Upper lobe of left lung (tissue), 6 donors: Measurements from ENCODE around the gene STAB2. TPM values are rescaled to one million over a fixed set of nuclear protein-coding genes. Genes with fewer than 3 reads are reported as not detected.

Experiments used
- ATAC-seq, 2 donors: fragments of 200-7000 bp; cut with Tn5 transposase; one replicate each; pipeline ENCODE4 v1.9.1; 2022; ENCODE audit warnings: mild to moderate bottlenecking in 2 of 2, moderate library complexity in 2 of 2; ENCODE audit not compliant: low FRiP score in 2 of 2
- DNase-seq, 2 donors: peaks; one replicate each; pipeline ENCODE4 v3.0.0-alpha.2; 2019 to 2020
- H3K27ac ChIP-seq, 4 donors: fragments of 200-600 bp; sonication (generic); one replicate each; pipeline ENCODE4 v1.5.1; 2016 to 2019
- H3K27me3 ChIP-seq, 4 donors: fragments of 200-600 bp; sonication (generic); one replicate each; pipeline ENCODE4 v1.5.1; 2017 to 2019
- H3K36me3 ChIP-seq, 4 donors: fragments of 200-600 bp; sonication (generic); one replicate each; pipeline ENCODE4 v1.5.1; 2016 to 2019
- H3K4me1 ChIP-seq, 4 donors: fragments of 200-600 bp; sonication (generic); one replicate each; pipeline ENCODE4 v1.5.1; 2018 to 2019
- H3K4me3 ChIP-seq, 4 donors: fragments of 200-600 bp; sonication (generic); one replicate each; pipeline ENCODE4 v1.5.1; 2017 to 2019; ENCODE audit warnings: mild to moderate bottlenecking in 2 of 4, moderate library complexity in 1 of 4
- H3K9me3 ChIP-seq, 4 donors: fragments of 200-600 bp; sonication (generic); one replicate each; pipeline ENCODE4 v1.5.1; 2018 to 2019
- EP300 ChIP-seq, 4 donors: sonication (generic); formaldehyde crosslinking; IDR thresholded peaks; one replicate each; pipeline ENCODE4 v1.5.1; 2017; ENCODE audit warnings: antibody characterized with exemption in 4 of 4, control low read depth in 2 of 4
- POLR2A ChIP-seq, 4 donors: fragments of 450-650 bp; IDR thresholded peaks; one replicate each; pipeline ENCODE4 v1.5.1; 2016 to 2017; ENCODE audit warnings: antibody characterized with exemption in 4 of 4, mild to moderate bottlenecking in 2 of 4
- POLR2AphosphoS5 ChIP-seq, 2 donors: sonication (generic); formaldehyde crosslinking; IDR thresholded peaks; one replicate each; pipeline ENCODE4 v1.5.1; 2017; ENCODE audit warnings: antibody characterized with exemption in 2 of 2
- WGBS, 2 donors: methylation state at CpG; one replicate each; pipeline ENCODE4 v1.1.5; 2017 to 2018; 5-methylcytosine and 5-hydroxymethylcytosine counted together
- total RNA-seq, 6 donors: library from RNA; depleted of rRNA in 4 of 6; stranded (reverse); fragments of >200 nt in 4 of 6; gene quantifications; one replicate each; pipeline versions ENCODE4 v1.1.0 to v1.2.1, GENCODE V29; 2016 to 2021
- TF ChIP-seq, protein P1 (sequence below), 6 experiments: fragments of 450-650 bp in 4 of 6; fragments of 200-600 bp in 2 of 6; sonication (generic) in 2 of 6; IDR thresholded peaks; one replicate each; pipeline ENCODE4 v1.5.1; 2016 to 2019; ENCODE audit warnings: antibody characterized with exemption in 6 of 6
- donor health status: DM: no; HTN: no; CAD: no; lungs with moderate emphysema.
- donor health status: DM: no; HTN: yes; CAD: no; lungs with severe emphysema.

STAB2 gene
- total RNA-seq, 6 donors from 2014 or later: 0.10 to 2.4 (median 0.22) TPM; not detected in 1

DNA sequence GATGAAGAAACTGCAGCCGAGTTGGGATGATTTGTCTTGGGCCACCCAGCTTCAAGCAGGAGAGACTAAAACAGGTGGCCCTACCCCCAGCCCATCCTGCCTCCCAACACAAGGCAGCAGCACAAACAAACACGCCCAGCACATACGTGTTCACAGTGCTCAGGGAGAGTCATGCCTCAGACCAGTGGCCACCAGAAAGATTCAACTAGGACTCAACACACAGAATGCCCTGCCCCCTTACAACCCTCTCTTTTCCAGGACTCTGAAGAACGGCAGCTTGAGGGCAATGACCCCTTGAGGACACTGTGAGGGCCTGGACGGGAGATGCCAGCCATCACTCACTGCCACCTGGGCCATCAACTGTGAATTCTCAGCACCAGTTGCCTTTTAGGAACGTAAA lies 179.0 kb downstream of the STAB2 start:
- TF ChIP-seq, protein P1, sequence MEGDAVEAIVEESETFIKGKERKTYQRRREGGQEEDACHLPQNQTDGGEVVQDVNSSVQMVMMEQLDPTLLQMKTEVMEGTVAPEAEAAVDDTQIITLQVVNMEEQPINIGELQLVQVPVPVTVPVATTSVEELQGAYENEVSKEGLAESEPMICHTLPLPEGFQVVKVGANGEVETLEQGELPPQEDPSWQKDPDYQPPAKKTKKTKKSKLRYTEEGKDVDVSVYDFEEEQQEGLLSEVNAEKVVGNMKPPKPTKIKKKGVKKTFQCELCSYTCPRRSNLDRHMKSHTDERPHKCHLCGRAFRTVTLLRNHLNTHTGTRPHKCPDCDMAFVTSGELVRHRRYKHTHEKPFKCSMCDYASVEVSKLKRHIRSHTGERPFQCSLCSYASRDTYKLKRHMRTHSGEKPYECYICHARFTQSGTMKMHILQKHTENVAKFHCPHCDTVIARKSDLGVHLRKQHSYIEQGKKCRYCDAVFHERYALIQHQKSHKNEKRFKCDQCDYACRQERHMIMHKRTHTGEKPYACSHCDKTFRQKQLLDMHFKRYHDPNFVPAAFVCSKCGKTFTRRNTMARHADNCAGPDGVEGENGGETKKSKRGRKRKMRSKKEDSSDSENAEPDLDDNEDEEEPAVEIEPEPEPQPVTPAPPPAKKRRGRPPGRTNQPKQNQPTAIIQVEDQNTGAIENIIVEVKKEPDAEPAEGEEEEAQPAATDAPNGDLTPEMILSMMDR (IDR thresholded peaks at IDR 0.05): no peak
- no peak for TF ChIP-seq EP300 (IDR thresholded peaks at IDR 0.05)
- no peak for TF ChIP-seq POLR2A (IDR thresholded peaks at IDR 0.05)
- no peak for TF ChIP-seq POLR2AphosphoS5 (IDR thresholded peaks at IDR 0.05)
- Histone ChIP-seq H3K4me3 (no peak overlapping the region), H3K27ac (no peak overlapping the region), H3K4me1 (no peaks in the 10 kb centered on the region), H3K36me3 (peaks cover 0 to 3% (median 0%) of the 10 kb centered on the region in 4 donors), H3K9me3 (no peaks in the 10 kb centered on the region), H3K27me3 (no peaks in the 10 kb centered on the region)
- WGBS, 2 donors: 85 to 94% methylated on average over 6 of the region's 6 CpGs
- ATAC-seq (no peak), DNase-seq (no peak)

DNA sequence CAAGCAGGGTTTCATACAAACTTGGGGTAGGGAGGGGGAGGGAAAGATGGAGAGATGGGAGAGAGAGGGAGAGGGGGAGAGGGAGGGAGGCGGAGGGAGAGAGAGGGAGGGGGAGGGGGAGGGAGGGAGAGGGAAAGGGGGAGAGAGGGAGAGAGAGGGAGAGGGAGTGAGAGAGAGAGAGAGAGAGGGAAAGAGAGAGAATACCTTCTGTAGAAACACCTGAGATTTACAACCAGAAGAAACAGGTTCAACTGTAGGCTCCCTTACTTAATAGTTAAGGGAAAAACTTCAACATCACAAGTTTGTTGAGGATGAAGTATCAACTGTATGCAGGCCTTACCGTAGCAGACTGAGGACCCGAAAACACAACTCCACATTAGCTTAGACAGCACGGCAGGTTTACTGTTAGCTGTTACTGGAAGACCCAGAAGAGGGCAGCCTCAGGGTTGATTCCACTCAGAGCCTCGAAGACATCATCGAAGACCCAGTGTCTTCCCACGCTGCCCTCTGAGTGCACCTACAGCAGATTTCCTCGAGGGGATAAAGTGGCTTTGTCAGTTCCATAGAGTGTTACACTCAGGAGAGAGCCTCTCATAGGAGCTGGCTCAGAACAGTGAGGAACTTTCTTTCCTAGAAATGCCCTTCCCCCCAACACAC lies 181.5 kb downstream of the STAB2 start:
- ATAC-seq: no peak
- TF ChIP-seq POLR2AphosphoS5 (IDR thresholded peaks at IDR 0.05): no peak
- TF ChIP-seq EP300 (IDR thresholded peaks at IDR 0.05): no peak
- H3K36me3 ChIP-seq: peaks cover 0 to 3% (median 0%) of the 10 kb centered on the region in 4 donors
- no peak overlapping the region for H3K4me3 ChIP-seq
- DNase-seq: no peak
- H3K9me3 ChIP-seq: no peaks in the 10 kb centered on the region
- no peaks in the 10 kb centered on the region for H3K27me3 ChIP-seq
- 79 to 86% methylated on average over 7 of the region's 8 CpGs for WGBS, 2 donors
- H3K4me1 ChIP-seq: no peaks in the 10 kb centered on the region
- no peak overlapping the region for H3K27ac ChIP-seq

DNA sequence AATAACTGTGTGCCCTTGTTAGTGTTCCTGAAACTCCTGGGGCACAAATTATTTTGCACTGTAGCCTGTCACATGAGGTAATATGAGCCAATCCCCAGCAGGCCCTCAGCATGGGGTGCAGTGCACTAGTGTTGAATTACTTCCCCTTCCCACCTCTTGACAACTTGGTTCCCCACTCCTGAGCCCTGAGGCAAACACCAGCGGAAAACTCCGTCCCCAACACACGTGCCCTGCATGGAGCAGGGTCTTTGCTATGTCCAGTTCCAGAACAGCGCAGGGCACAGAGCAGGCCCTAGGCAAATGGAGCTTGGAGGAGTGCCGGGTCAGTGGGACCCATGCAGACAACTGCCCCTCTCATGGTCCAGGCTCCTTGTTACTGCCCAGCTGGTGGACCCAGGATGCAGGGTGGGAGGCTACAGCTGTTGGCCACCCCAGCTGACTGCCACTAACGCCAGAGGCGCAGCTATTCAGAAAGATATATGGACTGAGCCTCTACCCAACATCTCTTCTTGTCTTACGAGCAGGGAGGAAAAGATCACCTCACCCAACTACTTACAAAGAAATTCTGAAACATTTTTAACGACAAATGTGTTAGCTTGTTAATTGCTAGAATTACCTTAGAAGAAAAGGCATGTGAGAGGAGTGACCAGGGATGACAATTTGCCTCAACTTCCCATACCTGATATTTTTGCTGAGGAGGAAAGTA lies 182.3 kb downstream of the STAB2 start:
- H3K9me3 ChIP-seq: no peaks in the 10 kb centered on the region
- peaks cover 0 to 3% (median 0%) of the 10 kb centered on the region in 4 donors for H3K36me3 ChIP-seq
- H3K4me1 ChIP-seq: no peaks in the 10 kb centered on the region
- no peak for DNase-seq
- peak in 1 of 2 donors; percentile 15 for ATAC-seq
- H3K27me3 ChIP-seq: no peaks in the 10 kb centered on the region
- H3K4me3 ChIP-seq: no peak overlapping the region
- H3K27ac ChIP-seq: no peak overlapping the region
- TF ChIP-seq POLR2A (IDR thresholded peaks at IDR 0.05) (no peak), POLR2AphosphoS5 (IDR thresholded peaks at IDR 0.05) (no peak), EP300 (IDR thresholded peaks at IDR 0.05) (no peak)
- 82 to 96% methylated on average over 4 to 9 of the region's 9 CpGs for WGBS, 2 donors

DNA sequence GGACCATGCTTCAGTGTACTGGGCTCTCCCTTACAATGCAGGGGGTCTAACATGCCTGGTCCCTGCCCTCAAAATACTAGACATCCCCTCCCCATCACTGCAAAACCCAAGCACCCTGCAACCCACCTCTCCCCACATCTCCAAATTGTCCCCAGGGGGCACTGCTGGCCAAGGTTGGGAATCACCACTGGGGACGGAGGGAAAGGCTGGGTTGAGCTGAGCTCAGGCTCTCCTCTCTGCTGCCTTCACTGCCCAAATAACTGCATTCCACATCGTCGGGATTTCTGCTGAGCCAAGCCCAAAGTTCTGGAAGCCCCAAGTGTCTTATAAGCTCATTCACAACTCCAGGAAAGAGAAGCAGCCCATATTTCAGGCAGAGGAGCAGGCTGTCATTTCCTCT lies 184.4 kb downstream of the STAB2 start:
- Histone ChIP-seq H3K9me3 (no peaks in the 10 kb centered on the region), H3K27me3 (no peaks in the 10 kb centered on the region), H3K4me1 (no peaks in the 10 kb centered on the region), H3K36me3 (peaks cover 0 to under 1% (median 0%) of the 10 kb centered on the region in 4 donors), H3K27ac (no peak overlapping the region), H3K4me3 (no peak overlapping the region)
- ATAC-seq (peak; percentile 61 to 70), DNase-seq (peak in 1 of 2 donors; percentile 37)
- 36 to 48% methylated on average over 3 of the region's 3 CpGs for WGBS, 2 donors
- TF ChIP-seq POLR2AphosphoS5 (IDR thresholded peaks at IDR 0.05): no peak
- TF ChIP-seq, protein P1 (IDR thresholded peaks at IDR 0.05): peak in 5 of 6 experiments; percentile 29 to 47 (median 43)

DNA sequence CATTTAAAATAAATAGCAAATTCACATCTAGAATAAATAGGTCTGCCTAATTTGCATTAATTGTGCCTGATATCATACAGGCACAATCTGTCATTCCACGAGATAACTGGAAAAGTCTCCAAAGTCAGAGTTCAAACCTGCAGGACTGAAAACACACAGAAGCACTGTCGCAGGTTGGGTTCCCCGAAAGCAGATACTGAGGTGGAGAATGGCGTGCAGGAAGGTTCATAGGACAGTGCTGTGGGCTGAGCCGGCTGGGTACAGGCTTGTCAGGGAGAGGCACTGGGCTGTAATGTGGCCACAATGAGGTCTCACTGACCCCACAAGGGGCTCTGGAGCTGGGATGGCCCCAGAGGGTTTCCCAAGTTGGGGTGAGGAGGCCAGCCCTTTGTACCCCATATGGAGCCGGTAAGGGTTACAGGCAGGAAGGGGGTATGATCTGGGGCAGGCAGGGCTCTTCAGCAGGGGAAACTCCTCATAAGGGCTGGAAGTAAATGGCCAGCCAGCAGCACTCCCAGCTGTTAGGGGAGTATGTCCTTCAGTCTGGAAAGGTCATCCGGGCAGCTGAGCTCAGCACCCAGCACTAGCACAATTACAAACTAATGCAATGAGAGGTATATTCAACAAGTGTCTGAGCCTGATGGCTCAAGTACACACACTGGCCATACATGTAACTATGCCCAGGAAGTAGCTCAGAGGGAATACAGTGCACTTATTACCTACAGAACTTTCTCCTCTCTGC lies 185.5 kb downstream of the STAB2 start:
- no peaks in the 10 kb centered on the region for H3K27me3 ChIP-seq
- no peak overlapping the region for H3K4me3 ChIP-seq
- H3K4me1 ChIP-seq: no peaks in the 10 kb centered on the region
- 93% methylated on average over 6 to 7 of the region's 7 CpGs for WGBS, 2 donors
- DNase-seq: no peak
- ATAC-seq: no peak
- TF ChIP-seq POLR2A (IDR thresholded peaks at IDR 0.05) (no peak), EP300 (IDR thresholded peaks at IDR 0.05) (no peak), POLR2AphosphoS5 (IDR thresholded peaks at IDR 0.05) (no peak)
- TF ChIP-seq, protein P1 (IDR thresholded peaks at IDR 0.05): no peak
- peaks cover 0 to 10% (median 2%) of the 10 kb centered on the region in 4 donors for H3K36me3 ChIP-seq
- no peak overlapping the region for H3K27ac ChIP-seq
- no peaks in the 10 kb centered on the region for H3K9me3 ChIP-seq
